DOHH2 (cell line): ENCODE measurements around the gene TAGLN2.

Source experiments
- H3F3A ChIP-seq: fragments of 200-600 bp; sonication (generic), shearing (Covaris generic); 2 replicates; pipeline ENCODE4 v1.6.0; 2016; ENCODE audit warnings: antibody characterized with exemption, mild to moderate bottlenecking; ENCODE audit not compliant: control insufficient read depth, insufficient read depth
- H3K27ac ChIP-seq: fragments of 200-600 bp; sonication (generic); 2 replicates; pipeline ENCODE4 v1.5.1; 2014; ENCODE audit warnings: low read depth, mild to moderate bottlenecking, low read length, moderate library complexity
- H3K27me3 ChIP-seq: fragments of 200-600 bp; sonication (generic); 2 replicates; pipeline ENCODE4 v1.6.1; 2014; ENCODE audit warnings: mild to moderate bottlenecking, low read length, mixed read lengths; ENCODE audit not compliant: control insufficient read depth
- H3K36me3 ChIP-seq: fragments of 200-600 bp; sonication (generic); 2 replicates; pipeline ENCODE4 v1.6.1; 2014; ENCODE audit warnings: mild to moderate bottlenecking, low read length, moderate library complexity, mixed read lengths; ENCODE audit not compliant: control insufficient read depth
- H3K4me1 ChIP-seq: fragments of 200-600 bp; sonication (generic); 2 replicates; pipeline ENCODE4 v1.6.1; 2014; ENCODE audit warnings: mild to moderate bottlenecking, low read length, mixed read lengths; ENCODE audit not compliant: control insufficient read depth
- H3K4me2 ChIP-seq: fragments of 200-600 bp; sonication (generic); 2 replicates; pipeline ENCODE4 v1.6.0; 2014; ENCODE audit warnings: mild to moderate bottlenecking, low read length, moderate library complexity
- H3K4me3 ChIP-seq: fragments of 200-600 bp; sonication (generic); 2 replicates; pipeline ENCODE4 v1.5.1; 2014; ENCODE audit warnings: mild to moderate bottlenecking, low read length, mixed read lengths
- H3K79me2 ChIP-seq: fragments of 200-600 bp; sonication (generic); 2 replicates; pipeline ENCODE4 v1.6.1; 2014; ENCODE audit warnings: mild to moderate bottlenecking, low read length, mixed read lengths; ENCODE audit not compliant: control insufficient read depth
- H3K9me2 ChIP-seq: fragments of 200-600 bp; sonication (generic); replicated peaks from 2 replicates; pipeline ENCODE4 v1.6.1; 2014; ENCODE audit warnings: mild to moderate bottlenecking, low read length, mixed read lengths; ENCODE audit not compliant: control insufficient read depth
- H3K9me3 ChIP-seq: fragments of 200-600 bp; sonication (generic); 2 replicates; pipeline ENCODE4 v1.6.1; 2014; ENCODE audit warnings: antibody characterized with exemption, low read length, mixed read lengths; ENCODE audit not compliant: control insufficient read depth, insufficient read depth
- H4K20me1 ChIP-seq: fragments of 200-600 bp; sonication (generic); 2 replicates; pipeline ENCODE4 v1.6.0; 2014; ENCODE audit warnings: low read depth, mild to moderate bottlenecking, antibody characterized with exemption, low read length, moderate library complexity; ENCODE audit not compliant: control insufficient read depth, insufficient read depth
- CTCF ChIP-seq: fragments of 200-600 bp; sonication (generic); IDR thresholded peaks from one replicate; pipeline ENCODE4 v1.5.1; 2014; ENCODE audit warnings: antibody characterized with exemption, mild to moderate bottlenecking, low read depth, low read length; ENCODE audit not compliant: poor library complexity, severe bottlenecking
- EZH2phosphoT487 ChIP-seq: fragments of 200-600 bp; sonication (generic); IDR thresholded peaks from 2 replicates; pipeline ENCODE4 v1.6.1; 2017; ENCODE audit warnings: borderline replicate concordance, mild to moderate bottlenecking, antibody characterized with exemption, low read length, moderate library complexity, mixed read lengths

The TAGLN2 gene

GRCh38 chr1:159931795-159932173 lies 6.5 kb upstream of the TAGLN2 start:
- Histone ChIP-seq H3F3A (no peaks in the 10 kb centered on the region; the same call in 1 of the 2 replicates), H3K4me1 (peaks cover 12% of the 10 kb centered on the region), H3K9me3 (no peaks in the 10 kb centered on the region), H4K20me1 (no peaks in the 10 kb centered on the region), H3K79me2 (no peaks in the 10 kb centered on the region), H3K4me3 (no peak overlapping the region), H3K36me3 (no peaks in the 10 kb centered on the region), H3K27me3 (peaks cover 5% of the 10 kb centered on the region; the same call in 1 of the 2 replicates), H3K4me2 (no peak overlapping the region), H3K9me2 (no peaks in the 10 kb centered on the region), H3K27ac (no peak overlapping the region)
- TF ChIP-seq EZH2phosphoT487: no peak
- no peak for TF ChIP-seq CTCF

DNA sequence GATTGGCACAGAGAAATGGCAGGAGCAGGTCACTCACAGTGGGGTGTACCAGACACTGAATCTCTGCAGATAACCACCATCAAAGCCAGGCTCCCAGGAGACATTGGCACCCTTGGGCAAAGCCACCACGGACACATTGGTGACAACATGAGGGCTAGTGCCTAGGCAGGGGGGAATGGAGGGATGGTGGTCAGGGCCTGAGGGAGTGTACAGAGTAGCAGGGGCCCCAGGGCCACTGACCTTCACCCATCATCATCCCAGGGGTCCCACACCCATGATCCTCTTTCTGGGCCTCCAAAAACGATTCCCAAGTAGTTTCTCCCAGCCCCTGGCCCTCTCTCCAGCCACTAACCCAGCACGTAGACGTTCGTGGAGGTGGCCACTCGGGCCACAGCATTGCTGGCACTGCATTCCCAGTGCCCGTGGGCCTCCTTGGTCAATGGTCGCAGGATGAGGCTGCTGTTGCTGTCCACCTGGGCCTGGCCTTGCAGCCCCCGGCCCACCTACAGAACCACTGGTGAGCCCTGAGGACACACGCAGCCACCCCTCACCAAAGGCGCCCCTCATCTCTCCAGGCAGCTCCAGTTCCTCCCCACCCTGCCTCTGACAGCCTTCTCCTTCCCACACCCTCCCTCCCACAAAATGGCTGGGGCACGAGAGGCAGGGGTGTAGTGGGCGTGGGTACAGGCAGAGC lies 5.9 kb upstream of the TAGLN2 start:
- H3K79me2 ChIP-seq: no peaks in the 10 kb centered on the region; the same call in 1 of the 2 replicates

GRCh38 chr1:159930634-159931033 lies 5.3 kb upstream of the TAGLN2 start:
- no peak overlapping the region for H3K27ac ChIP-seq
- H3K79me2 ChIP-seq: peaks cover 6% of the 10 kb centered on the region
- TF ChIP-seq EZH2phosphoT487 (no peak), CTCF (no peak)
- H4K20me1 ChIP-seq: no peaks in the 10 kb centered on the region
- peaks cover 9% of the 10 kb centered on the region for H3K4me1 ChIP-seq
- H3K4me3 ChIP-seq: no peak overlapping the region
- peaks cover 5% of the 10 kb centered on the region; the same call in 1 of the 2 replicates for H3K27me3 ChIP-seq
- H3K9me2 ChIP-seq: no peaks in the 10 kb centered on the region
- H3F3A ChIP-seq: no peaks in the 10 kb centered on the region; the same call in 1 of the 2 replicates
- no peaks in the 10 kb centered on the region for H3K36me3 ChIP-seq
- H3K9me3 ChIP-seq: no peaks in the 10 kb centered on the region
- H3K4me2 ChIP-seq: no peak overlapping the region

More for the DNA sequence above, 5.9 kb upstream of the TAGLN2 start:
- no peaks in the 10 kb centered on the region for H3K9me3 ChIP-seq
- peaks cover 9% of the 10 kb centered on the region for H3K4me1 ChIP-seq
- TF ChIP-seq EZH2phosphoT487: no peak
- no peak for TF ChIP-seq CTCF
- no peak overlapping the region for H3K27ac ChIP-seq
- no peaks in the 10 kb centered on the region; the same call in 1 of the 2 replicates for H3F3A ChIP-seq
- no peaks in the 10 kb centered on the region for H4K20me1 ChIP-seq
- no peak overlapping the region for H3K4me2 ChIP-seq
- peaks cover 5% of the 10 kb centered on the region; the same call in 1 of the 2 replicates for H3K27me3 ChIP-seq
- H3K4me3 ChIP-seq: no peak overlapping the region
- H3K9me2 ChIP-seq: no peaks in the 10 kb centered on the region
- no peaks in the 10 kb centered on the region for H3K36me3 ChIP-seq
